GM10248 (cell line): ENCODE data around the gene GPS1.

Experiments used
- CTCF ChIA-PET: fragments of 300-600 bp; sonication (Branson Sonifier 250); formaldehyde crosslinking; extraction: SDS; loops from one replicate; lab custom pipeline; 2021; ENCODE audit warnings: antibody characterized with exemption; lab: Yijun Ruan, JAX
- POLR2A ChIA-PET: fragments of 350-650 bp; sonication (Branson Sonifier 250); formaldehyde crosslinking; extraction: SDS; loops from one replicate; lab custom pipeline; 2020; ENCODE audit warnings: antibody characterized with exemption; lab: Yijun Ruan, JAX
- DNase-seq: peaks from one replicate; pipeline ENCODE4 v3.0.0; 2012; ENCODE audit errors: extremely low spot score
- TF ChIP-seq, protein P1 (sequence below): IDR thresholded peaks from 2 replicates; pipeline ENCODE4 v1.5.1; 2012; ENCODE audit warnings: mild to moderate bottlenecking, low read depth; ENCODE audit errors: extremely low read depth, missing control alignments, control extremely low read depth

GPS1 gene

GRCh38 chr17:82105882-82106687 lies 54.4 kb downstream of the GPS1 start:
- TF ChIP-seq, protein P1, sequence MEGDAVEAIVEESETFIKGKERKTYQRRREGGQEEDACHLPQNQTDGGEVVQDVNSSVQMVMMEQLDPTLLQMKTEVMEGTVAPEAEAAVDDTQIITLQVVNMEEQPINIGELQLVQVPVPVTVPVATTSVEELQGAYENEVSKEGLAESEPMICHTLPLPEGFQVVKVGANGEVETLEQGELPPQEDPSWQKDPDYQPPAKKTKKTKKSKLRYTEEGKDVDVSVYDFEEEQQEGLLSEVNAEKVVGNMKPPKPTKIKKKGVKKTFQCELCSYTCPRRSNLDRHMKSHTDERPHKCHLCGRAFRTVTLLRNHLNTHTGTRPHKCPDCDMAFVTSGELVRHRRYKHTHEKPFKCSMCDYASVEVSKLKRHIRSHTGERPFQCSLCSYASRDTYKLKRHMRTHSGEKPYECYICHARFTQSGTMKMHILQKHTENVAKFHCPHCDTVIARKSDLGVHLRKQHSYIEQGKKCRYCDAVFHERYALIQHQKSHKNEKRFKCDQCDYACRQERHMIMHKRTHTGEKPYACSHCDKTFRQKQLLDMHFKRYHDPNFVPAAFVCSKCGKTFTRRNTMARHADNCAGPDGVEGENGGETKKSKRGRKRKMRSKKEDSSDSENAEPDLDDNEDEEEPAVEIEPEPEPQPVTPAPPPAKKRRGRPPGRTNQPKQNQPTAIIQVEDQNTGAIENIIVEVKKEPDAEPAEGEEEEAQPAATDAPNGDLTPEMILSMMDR, result peak; percentile 49
- CTCF ChIA-PET, result interaction anchor here (0.8 to 3.1 kb wide), 17 partner anchors 8 to 147 kb away, joined by 3 to 17 read pairs (median 4); partner anchors contain the start of gene DCXR
- DNase-seq, result peak; percentile 92
- POLR2A ChIA-PET, result interaction anchor here (1.0 to 2.0 kb wide), 2 partner anchors 8 to 10 kb away, joined by 4 to 7 read pairs; partner anchors contain the start of gene FASN

DNA sequence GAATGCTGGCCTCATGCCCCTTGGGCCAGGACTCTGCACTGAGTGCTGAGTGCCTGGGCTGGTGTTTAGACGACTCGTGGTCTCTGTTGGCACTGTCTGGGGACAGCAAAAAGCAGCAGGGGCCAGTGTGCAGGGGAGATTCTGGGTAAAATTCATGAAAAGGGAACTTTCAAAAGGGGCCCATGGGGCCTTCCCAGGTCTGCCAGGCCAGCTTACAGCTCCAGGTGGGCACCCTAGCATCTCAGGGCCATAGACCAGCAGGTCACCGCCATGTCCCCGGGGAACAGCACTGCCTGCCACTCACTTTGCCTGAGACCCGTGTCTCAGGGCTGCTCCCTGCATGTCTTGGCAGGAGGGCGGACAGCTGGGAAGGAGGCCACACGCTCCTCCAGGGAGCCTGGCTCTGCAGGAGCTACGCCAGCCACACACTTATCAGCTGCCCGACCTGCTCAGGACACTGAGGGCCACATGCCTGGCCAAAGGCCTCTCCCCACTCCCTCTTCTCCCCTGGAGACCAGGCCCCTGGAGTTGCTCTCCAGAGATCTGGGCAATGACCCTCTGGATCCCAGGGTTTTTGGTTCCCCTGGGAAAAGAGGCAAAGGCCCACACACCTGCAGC lies 55.1 kb downstream of the GPS1 start:
- TF ChIP-seq, protein P1, result no peak
- ChIA-PET CTCF (interaction anchor here (1.0 to 3.1 kb wide), 17 partner anchors 10 to 147 kb away, joined by 3 to 17 read pairs (median 4); partner anchors contain the start of gene DCXR), POLR2A (interaction anchor here (1.0 to 2.0 kb wide), 2 partner anchors 9 to 10 kb away, joined by 4 to 7 read pairs; partner anchors contain the start of gene FASN)
- no peak for DNase-seq
